Kidney glomerular epithelial cell (primary cell): ENCODE data around the gene DGKQ.
"Not testable (repeated sequence)": the region's sequence is repeated elsewhere in the genome, so short reads cannot be mapped to it uniquely, and the experiment has no call there.

Experiments used
- DNase-seq: peaks from one replicate; lab custom pipeline; 2025; lab: John Stamatoyannopoulos, UW

DGKQ gene

DNA sequence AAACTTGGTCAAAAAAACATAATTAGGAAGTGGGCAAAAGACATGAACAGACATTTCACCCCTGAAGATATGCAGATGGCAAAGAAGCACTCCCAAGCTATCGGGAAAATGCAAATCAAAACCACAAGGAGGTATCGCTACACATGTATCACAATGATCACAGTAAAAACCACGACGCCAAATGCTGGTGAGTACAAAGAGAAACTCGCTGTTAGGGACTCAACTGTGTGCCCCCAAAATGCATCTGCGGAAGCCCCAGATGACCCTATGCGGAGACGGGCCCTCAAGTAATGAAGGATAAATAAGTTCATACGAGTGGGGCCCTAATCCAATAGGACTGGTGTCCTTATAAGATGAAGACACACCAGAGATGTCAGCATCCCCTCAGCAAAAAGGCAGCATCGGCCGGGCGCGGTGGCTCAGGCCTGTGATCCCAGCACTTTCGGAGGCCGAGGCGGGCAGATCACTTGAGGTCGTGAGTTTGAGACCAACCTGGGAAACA lies 51.5 kb downstream of the DGKQ start:
- no peak for DNase-seq

DNA sequence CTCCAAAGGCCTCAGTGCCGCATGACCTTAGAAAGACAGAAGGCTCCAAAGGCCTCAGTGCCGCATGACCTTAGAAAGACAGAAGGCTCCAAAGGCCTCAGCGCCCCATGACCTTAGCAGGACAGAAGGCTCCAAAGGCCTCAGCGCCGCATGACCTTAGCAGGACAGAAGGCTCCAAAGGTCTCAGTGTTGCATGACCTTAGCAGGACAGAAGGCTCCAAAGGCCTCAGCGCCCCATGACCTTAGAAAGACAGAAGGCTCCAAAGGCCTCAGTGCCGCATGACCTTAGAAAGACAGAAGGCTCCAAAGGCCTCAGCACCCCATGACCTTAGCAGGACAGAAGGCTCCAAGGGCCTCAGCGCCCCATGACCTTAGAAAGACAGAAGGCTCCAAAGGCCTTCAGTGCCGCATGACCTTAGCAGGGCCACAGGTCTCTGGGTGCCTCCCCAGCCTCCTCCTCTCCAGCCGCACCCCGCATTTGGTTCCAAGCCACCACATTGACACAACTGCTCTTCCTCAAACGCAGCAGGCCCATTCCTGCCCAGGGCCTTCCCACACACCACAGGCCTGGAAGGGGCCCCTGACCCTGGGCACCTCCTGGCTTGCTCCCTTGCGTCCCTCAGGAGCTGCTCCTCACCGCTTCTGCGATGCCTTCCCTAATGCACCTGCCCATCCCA lies 54.2 kb downstream of the DGKQ start:
- not testable (repeated sequence) for DNase-seq

DNA sequence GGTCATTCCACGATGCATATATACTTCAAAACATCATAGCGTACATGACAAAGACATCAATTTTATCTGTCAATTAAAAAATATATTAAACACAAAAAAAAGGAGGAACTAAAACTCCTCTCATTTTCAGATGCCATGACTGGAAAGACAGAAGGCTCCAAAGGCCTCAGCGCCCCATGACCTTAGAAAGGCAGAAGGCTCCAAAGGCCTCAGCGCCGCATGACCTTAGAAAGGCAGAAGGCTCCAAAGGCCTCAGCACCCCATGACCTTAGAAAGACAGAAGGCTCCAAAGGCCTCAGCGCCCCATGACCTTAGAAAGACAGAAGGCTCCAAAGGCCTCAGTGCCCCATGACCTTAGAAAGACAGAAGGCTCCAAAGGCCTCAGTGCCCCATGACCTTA lies 54.8 kb downstream of the DGKQ start:
- DNase-seq, result not testable (repeated sequence)

DNA sequence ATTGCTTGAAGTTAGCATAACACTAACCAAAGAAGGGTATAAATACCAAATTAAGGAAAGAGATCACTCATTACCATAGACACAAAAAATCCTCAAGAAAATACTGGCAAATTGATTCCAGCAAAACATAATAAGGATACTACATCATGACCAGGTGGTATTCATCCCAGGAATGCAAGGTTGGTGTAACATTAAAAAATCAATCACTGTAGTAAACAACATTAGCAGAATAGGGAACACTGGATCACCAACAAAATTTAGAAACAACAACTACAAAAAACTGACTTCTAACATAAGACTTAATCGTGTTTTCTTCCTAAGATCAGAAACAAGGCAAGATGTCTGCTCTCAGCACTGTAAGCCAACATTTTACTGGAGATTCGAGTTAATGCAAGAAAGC lies 55.4 kb downstream of the DGKQ start:
- DNase-seq, result no peak

DNA sequence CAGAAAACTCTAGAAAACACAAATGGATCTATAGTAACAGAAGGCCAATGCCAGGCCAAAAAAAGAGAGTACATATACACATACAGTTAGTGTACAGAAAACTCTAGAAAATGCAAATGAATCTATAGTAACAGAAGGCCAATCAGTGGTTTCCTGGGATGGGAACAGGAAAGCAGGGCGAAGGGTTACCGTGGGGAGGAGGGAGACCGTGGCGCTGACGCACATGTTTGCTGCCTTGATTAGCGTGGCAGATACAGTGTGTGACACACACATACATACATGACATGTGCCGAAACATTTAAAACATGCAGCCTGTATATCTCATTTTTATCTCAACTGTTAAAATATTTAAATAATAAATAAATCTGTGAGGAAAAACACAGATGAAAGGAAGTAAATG lies 55.9 kb downstream of the DGKQ start:
- no peak for DNase-seq

DNA sequence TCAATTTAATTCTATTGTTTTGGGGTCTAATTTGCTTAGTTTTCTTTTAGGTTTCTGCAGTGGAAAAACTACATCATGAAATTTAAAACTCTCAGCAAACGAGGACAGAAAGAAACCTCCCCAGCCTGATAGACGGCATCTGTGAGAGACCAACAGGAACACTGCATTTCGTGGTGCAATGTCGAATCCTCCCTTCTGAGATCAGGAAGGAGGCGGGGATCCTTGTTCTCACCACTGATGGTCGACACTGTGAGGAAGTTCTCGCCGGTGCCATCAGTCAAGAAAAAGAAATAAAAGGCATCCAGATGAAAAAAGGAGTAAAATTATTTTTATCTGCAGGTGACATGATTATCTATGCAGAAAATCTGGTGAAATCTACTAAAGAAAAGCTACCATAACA lies 57.8 kb downstream of the DGKQ start:
- DNase-seq, result no peak

DNA sequence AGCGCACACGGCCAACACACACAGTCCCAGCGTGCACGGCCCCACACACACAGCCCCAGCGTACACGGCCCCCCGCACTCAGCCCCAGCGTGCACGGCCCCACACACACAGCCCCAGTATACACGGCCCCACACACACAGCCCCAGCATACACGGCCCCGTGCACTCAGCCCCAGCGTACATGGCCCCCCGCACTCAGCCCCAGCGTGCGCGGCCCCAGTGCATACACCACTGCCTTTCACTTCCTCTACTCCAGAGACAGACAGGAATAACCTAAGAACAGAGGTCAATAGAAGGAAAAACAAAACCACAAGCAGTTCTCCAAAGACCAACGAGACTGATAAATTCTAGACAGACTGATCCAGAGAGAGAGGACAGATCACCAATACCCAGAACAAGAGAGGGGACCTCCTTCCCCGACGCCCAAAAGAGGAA lies 58.3 kb downstream of the DGKQ start:
- no peak for DNase-seq

DNA sequence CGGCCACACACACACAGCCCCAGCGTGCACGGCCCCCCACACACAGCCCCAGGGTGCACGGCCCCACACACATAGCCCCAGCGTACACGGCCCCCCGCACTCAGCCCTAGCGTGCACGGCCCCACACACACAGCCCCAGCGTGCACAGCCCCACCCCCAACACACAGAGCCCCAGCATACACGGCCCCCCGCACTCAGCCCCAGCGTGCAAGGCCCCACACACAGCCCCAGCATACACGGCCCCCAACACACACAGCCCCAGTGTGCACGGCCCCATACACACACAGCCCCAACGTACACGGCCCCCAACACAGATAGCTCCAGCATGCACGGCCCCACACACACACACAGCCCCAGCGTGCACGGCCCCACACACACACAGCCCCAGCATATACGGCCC lies 58.8 kb downstream of the DGKQ start:
- DNase-seq, result no peak

DNA sequence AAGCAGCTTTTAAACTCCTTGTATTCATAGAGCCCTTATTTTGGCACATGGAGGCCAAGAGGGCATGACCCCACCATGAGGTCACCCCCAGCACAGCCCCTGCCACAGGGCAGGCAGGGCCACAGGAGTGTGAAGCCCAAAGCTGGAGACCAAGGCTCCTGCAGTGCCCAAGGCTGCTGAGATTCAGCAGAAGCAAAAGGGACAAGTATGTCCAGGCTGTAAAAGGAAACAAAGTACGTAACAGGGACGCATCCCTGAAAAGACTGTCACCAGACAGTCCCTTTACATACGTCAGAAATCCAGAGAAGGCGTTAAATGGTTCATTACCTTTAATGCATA lies 60.1 kb downstream of the DGKQ start:
- no peak for DNase-seq

DNA sequence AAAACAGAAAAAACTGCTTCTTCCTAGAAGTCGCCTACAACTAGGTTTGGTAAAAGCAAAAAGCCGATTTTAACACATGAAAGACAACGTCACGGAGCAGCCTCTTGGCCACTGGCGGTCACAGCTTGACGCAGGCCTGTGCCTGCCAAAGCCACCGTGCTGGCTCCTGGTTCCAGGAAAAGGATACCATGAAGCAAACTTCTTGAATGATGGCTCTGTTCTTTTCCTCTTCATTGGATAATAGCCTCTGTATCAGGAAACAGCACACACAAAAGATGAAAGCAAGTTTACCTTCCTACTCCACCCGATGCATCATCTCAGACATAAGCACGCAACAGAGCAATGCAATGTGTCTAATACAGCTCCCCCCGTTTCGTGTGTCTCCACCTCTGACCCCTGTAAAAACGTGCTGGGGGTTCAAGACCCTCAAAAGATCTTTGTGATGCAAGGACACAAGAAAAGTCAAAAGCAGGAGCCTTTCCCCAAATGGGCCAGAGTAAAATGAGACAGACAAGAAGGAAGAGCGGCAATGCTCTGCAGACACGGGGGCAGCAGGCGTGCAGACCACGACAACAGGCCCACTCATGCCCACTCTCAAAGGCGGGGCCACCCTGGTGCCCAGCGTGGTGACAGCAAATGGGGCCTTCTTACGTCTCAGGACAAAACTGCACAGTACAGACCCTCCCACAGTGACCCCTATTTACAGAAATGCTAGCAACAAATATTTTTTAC lies 60.7 kb downstream of the DGKQ start:
- DNase-seq, result no peak

DNA sequence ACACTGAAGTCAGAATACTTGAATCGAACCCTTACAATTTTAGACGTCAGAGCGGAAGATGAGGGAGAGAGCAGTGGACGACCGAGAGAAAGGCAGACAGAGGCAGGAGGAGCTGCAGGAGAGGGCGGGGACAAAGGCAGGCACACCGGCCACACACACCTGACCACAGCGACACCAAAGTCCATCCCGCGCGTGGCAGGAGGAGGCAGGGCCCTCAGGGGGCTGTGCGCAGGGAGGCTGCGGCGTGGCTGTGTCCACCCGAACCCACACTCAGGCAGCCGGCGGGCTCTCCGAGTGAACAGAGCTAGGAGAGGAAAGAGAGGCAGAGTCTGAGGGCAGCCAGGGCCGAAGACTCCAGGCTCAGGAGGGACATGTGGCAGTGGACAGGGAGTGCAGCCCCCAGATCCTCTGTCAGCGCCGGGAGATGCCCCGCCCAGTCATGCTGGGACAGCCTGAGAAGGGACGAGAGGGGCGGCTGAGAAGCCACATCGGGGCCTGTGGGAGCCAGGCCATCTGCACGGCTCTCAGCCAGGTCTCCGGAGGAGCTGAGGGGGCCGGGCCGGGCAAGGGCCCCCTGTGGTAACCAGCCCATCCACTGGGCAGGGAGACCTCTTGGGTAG lies 61.4 kb downstream of the DGKQ start:
- DNase-seq, result no peak

DNA sequence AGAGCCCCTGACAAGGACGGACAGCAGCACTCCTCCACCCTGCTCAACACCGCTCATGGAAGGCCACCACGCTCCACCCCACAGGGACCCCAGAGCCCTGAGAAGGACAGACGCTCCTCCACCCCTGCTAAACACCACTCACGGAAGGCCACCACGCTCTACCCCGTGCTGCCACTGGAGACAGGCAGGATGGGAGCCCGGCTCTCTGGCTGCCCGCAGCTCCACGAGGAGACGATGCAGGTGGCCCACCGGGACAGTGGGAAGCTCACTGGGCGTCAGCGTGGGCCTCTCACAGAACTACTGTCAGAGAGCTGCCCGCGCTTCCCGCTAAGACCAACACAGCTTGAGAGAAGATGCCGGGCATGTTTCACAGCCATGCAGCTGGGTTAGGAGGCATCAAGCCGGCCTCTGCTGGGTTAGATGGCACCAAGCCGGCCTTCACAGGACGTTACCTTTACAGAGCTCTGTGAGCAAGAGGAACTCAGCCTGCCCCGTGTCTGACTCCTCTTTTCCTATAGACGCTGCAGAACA lies 62.1 kb downstream of the DGKQ start:
- DNase-seq, result no peak

DNA sequence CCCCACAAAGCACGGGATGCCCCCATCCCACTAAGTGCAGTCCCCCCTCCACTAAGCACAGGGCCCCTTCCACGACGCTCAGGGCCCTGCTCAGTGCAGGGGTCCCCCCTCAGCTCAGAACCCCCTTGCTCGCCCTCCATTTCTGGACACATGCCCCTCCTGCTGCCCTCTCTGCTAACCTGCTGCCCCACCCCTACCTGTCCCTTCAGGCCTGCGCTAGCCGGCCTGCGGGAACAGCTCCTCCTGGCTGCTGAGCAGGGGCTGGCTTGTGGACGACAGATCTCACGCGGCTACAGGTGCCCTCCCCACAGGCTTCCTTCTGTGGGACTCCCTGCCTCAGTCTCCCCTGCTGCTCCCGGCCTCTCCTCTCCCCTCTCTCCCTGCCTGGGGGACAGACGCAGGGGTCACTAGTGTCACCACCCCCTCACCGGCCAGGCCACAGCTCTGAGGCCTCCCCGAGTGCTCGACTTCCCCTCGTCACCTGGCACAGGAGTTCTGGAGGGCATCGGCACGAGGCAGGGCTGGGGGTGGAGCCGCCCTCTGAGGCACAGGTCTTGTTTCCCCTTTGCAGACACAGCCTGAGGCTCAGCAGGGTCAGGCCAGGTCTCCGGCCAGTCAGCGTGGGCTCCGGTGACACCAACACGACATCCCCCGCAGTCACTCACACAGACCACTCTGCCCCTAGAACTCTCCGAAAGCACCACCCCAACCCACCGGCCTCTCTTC lies 62.8 kb downstream of the DGKQ start:
- no peak for DNase-seq

DNA sequence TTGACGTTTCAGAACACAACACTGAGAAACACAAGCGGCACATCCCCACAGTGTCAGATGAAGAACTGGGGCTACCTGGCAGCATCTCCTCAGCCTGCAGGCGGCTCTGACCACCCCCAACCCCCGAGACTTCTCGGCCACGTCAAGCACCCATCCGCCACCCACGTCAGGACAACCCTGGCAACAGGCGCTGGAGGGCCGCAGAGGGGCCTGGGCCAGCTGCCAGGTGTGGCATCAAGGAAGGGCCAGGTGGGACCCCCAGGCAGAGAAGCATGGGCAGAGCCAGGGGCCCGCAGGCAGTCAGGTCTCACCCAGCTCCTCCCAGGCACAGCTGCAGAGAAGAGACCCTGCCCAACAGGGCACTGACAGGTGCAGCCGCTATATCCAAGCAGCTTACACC lies 63.5 kb downstream of the DGKQ start:
- no peak for DNase-seq

DNA sequence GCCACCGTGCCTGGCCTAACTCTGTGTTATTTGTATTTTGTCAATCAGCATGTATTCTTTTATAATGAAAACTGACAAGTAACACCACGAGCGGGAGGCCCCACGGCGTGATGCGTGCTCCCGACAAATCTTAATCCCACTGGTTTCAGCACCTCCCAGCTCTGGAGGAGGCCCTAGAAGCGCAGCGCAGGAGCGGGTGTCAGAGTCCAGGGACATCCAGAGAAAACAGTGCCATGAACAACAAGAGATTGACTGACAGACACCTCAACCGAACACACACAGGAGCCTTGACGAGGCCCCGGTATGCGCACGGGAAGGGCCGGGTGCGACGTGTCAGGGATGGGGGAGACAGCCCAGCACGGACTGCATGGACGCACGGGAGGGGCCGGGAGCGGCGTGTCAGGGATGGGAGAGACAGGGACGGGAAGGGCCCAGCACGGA lies 64.2 kb downstream of the DGKQ start:
- DNase-seq, result no peak
